Measurements from ENCODE around the gene TNNI3K. TPM values are rescaled to one million over a fixed set of nuclear protein-coding genes. Genes with fewer than 3 reads are reported as not detected.

TNNI3K gene
- polyA plus RNA-seq, 3 donors, result 1.6 to 2.7 (median 2.2) TPM

DNA sequence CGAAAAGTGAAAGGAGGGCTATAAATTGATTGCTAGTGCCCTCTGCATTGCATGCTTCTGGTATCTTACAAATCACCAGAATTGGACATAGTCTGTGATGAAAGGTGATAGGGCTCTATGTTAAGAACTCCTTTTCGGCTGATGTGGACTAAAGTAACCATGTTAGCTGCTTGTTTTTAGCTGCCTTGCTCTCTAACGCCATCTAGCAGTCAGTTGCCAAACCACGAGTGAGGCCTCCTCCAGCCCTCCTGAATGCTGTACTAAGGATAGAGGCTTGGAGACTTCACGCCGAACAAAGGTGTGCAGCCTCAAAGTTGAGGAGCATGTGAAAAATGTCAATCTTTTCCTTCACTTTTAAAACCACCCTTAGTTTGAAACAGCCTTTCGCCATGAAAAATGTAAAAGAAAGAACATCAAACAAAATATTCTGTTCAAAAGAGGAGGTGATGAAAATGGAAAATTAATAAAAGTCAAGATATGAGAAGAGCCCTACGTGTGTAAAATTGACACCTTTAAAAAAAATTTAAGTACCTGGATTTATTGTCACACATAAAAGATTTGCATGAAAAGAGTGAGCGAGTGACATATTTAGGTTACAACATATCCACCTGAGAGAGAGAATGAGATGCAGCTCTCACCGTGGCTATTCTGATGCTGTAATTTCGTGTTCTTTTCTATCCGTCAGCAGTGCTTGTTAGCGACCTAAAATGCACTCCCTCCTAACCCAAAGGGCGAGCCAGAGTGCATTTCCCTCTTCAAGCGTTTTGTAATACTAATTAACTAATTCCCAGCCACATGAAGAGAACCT, 269.1 kb downstream of the TNNI3K start:
- peak; percentile 57 for DNase-seq

DNA sequence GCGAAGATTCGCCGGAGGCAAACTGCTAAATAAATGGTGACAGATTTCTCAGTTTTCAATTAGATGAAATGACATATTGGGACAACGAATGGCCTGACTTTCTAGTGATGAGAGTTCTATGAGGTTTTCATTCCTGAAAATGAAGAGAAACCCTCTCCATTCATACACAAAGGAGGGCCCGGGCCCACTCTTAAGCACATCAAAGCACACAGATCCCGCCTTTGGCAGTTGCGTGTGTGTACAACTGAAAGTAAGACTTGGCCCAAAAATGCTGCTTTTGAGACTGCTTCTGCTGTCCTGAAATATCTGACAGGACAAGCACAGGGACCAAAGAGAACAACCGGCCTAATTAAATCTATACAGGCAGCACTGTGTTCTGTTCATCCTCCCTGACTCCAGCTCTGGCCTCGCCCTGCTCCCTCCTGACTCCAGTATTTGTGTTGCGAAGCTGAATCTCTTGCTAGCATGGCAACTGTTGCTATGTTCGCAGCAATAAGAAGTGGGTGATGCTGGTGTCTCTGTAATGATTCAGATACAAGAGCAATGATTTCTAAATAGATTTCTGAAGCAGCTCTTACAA, 269.8 kb downstream of the TNNI3K start:
- DNase-seq, result no peak

GRCh38 chr1:74505928-74506710, 270.9 kb downstream of the TNNI3K start:
- DNase-seq, result no peak

GRCh38 chr1:74508449-74508848, 273.3 kb downstream of the TNNI3K start:
- DNase-seq, result no peak

- no peak for DNase-seq
Observed at GRCh38 chr1:74512170-74512915, 277.2 kb downstream of the TNNI3K start, which contains the start of gene LRRC53. Gene LRRC53, minus strand, starts transcription at chr1:74512611. Its CDS starts 29,262 bp downstream, at chr1:74483349.

DNA sequence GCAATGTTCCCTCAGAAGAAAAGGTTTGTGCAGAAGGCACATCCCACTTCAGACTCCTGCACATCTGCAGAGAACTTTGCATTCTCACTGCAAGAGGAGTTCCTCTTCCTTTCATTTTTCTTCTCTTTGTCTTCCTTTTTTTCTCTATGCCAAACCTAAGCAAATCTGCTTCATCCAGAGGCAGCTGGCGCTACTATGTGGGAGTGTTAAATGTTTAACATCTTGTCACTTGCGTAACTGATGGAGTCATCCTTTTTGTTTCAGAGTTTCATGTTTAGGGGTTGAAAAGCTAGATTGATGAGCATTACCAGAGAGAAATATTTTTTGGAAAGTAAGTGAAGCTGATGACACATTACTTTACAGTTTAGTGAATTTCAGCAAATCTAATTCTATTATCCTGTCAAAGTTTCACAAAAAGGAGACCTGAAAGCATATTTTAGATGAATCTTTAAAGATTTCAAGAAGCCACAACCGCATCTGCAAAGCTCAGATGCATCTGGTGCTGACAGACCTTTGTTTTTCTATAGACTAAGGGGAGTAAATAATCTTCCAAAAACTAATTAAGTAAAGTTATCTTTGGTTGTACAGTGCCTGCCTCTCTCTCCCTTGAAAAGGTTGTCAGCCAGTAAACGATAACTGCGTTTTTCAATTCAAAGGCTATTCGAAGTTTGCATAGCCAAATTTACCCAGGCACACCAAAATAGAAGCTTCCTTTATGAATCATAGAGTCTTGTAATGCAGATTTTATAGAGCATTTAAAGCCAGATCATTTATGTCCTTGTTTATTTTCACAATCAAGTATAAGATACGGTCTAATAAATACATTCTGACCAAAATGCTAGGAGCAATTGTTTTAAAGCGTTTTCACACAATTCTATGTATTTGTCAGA, 278.5 kb downstream of the TNNI3K start:
- DNase-seq, result no peak

- DNase-seq, result no peak
Observed at GRCh38 chr1:74517599-74518051, 282.4 kb downstream of the TNNI3K start.

DNA sequence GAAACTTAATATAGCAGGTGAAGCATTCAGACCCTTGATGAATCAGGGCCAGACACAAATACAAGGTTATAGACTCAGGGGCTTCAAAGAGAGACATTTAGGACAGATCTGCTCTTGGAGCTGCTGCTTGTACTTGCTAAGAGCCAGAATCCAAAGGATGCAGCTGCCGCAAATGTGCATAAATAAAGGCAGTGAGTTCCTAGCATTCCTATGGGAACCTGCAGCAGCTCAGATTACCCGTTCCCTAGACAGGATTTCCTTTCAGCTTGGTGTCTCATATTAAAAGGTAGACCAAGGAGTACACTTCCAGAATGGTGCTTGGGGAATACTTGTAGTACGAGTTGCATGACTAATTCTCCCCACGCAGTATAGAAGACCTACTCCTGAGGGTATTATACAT, 287.0 kb downstream of the TNNI3K start:
- DNase-seq, result peak; percentile 30

DNA sequence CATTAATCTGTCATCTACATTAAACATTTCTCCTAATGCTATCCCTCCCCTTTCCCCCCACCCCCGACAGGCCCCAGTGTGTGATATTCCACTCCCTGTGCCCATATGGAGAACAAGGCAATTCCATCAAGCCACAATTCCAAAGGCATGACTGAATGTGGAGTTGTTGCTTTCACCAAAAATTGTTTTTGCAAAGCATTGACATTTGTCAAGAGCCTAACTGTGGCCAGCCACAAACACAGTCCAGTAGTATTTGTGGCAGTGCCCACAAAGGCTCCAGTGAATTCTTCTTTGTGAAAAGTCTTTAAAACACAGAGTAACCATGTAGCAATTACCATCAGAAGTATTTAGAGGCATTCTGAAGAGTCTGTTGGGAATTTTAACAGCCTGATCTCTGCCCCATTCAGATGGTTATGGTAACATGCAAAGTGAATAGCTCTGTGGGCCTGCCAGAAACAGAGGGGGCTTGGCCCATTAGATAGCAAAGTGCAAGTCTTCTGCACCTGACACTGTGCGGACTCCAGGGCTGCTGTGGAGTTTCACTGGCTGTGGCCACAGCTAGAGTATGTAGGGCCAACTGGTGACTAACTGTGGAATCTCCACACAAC, 288.8 kb downstream of the TNNI3K start:
- DNase-seq, result no peak

- DNase-seq, result no peak
Observed at GRCh38 chr1:74526708-74527107, 291.5 kb downstream of the TNNI3K start.

DNA sequence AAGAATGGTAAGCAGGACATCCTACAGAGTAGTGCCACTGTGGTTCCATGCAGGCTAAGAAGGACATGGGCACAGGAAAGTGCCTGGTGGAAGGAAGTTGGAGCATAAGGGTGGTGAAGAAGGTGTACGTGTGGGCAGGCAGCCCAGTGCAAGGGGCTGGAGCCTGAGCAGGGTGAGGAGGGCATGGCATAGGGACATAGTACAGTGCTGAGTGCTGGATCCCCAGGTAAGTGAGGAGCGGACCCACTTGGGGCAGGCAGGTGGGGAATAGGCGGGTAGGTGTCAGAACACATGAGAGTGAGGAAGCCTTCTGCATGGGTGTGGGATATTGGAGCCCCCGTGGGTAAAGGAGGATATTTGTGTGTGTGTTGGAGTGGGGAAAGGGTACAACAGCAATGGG, 292.9 kb downstream of the TNNI3K start:
- DNase-seq, result no peak

DNA sequence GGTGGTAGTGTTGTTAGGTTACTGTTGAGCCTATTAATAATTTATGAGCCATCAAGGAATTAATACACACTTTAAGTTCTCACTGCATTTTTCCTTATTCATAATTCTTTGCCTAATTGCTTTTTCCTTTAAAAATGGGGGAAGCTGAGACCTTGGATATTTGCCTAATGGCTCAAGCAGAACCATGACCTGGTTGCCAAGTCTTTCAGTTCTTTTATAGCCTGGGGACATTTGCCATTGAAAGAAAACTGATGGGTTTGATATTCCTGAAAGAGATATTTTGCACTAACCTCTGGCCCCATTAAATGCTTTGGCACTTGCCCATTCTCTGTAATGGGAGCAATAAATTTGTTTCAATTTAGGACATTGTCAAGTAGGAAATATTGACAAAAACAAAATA, 295.7 kb downstream of the TNNI3K start:
- DNase-seq, result no peak

DNA sequence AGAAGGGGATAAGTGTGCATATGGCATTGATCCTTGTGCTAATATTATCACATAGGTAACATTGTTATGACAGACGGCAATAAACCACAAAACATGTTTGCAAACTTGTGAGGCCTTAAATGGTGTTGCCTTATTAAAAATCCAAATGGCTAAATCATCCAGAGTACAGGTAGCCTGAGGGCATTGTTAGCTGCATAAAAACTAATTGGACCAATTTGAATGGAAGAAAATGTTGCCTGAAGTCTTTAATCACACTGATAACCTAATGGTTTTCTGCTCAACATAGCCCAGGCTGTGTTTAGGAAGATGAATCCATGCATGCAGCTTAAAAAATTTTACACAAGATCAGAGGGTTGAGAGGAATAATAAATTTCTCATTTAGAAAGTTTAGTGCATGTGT, 296.6 kb downstream of the TNNI3K start:
- no peak for DNase-seq

DNA sequence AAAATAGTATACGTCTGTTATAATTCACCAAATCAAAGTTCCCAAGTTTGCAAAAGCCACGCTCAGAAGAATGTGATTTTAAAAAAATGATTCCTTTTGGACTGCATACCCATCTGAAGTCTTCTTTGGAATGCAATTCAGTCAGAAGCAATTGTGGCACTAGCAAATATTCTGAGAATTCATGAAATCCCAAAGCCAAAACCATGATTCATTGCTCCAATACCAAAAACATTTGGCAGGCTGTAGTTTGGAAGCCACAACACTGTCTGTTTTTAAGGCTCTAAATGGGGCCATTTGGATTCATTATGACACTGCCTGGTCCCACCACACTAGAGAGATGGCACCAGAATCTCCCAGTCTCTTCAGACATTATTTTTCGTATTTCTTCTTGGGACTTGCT, 299.1 kb downstream of the TNNI3K start:
- no peak for DNase-seq

- DNase-seq, result no peak
Observed at GRCh38 chr1:74545821-74546220, 310.6 kb downstream of the TNNI3K start.

GRCh38 chr1:74548961-74549750, 314.0 kb downstream of the TNNI3K start:
- DNase-seq, result no peak

DNA sequence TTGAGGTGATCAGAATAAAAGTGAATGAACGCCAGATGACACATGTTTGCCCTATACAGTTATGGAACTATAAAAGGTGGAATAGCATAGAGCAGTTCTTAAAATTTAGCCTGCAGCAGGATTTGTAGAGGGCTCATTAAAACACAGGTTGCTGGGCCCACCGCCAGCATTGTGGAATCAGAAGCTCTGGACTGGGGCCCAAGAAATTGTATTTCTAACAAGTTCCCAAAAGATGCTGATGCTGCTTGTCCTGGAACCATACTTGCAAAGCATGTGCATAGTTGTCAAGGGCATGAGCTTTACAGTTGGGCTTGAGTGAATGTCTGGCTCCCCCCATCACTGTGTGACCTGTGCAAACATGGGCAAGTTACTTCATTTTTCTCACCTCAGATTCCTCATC, 314.7 kb downstream of the TNNI3K start:
- no peak for DNase-seq

GRCh38 chr1:74570797-74571492, 335.8 kb downstream of the TNNI3K start:
- DNase-seq, result no peak

- DNase-seq, result no peak
Observed at GRCh38 chr1:74571493-74571800, 336.3 kb downstream of the TNNI3K start.

Data from renal pelvis (tissue), 4 donors.